Stomach (tissue), 9 donors: ENCODE data around the gene SPTAN1. TPM values are rescaled to one million over a fixed set of nuclear protein-coding genes. Genes with fewer than 3 reads are reported as not detected.

ENCODE experiments used
- DNase-seq, 2 donors: peaks; one replicate each; pipeline versions ENCODE4 v3.0.0 to v3.0.0-alpha.2; 2013 to 2019
- H3K27ac ChIP-seq, 5 donors: fragments of 200-600 bp in 4 of 5; sonication (generic) in 4 of 5; one replicate each; pipeline ENCODE4 v1.5.1; 2013 to 2019; ENCODE audit warnings: mild to moderate bottlenecking in 1 of 5, moderate library complexity in 1 of 5
- H3K27me3 ChIP-seq, 3 donors: fragments of 200-600 bp; sonication (generic); one replicate each; pipeline ENCODE4 v1.5.1; 2017 to 2019; ENCODE audit warnings: mixed run types in 1 of 3
- H3K36me3 ChIP-seq, 4 donors: fragments of 200-600 bp; sonication (generic); 1 replicate in 3 of 4; 2 replicates in 1 of 4; pipeline ENCODE4 v1.5.1; 2016 to 2019
- H3K4me1 ChIP-seq, 4 donors: fragments of 200-600 bp; sonication (generic); one replicate each; pipeline ENCODE4 v1.5.1; 2016 to 2019
- H3K4me3 ChIP-seq, 4 donors: fragments of 200-600 bp; sonication (generic) in 3 of 4; one replicate each; pipeline ENCODE4 v1.5.1; 2016 to 2019; ENCODE audit warnings: mild to moderate bottlenecking in 1 of 4
- H3K9me3 ChIP-seq, 4 donors: fragments of 200-600 bp; sonication (generic); one replicate each; pipeline ENCODE4 v1.5.1; 2016 to 2019
- CTCF ChIP-seq, 7 experiments: fragments of 450-650 bp in 4 of 7; fragments of 200-600 bp in 3 of 7; sonication (generic) in 3 of 7; IDR thresholded peaks; one replicate each; pipeline ENCODE4 v1.5.1; 2016 to 2019; ENCODE audit warnings: antibody characterized with exemption in 7 of 7, control low read depth in 2 of 7, mild to moderate bottlenecking in 1 of 7
- EP300 ChIP-seq: sonication (generic); formaldehyde crosslinking; IDR thresholded peaks from one replicate; pipeline ENCODE4 v1.6.1; 2017; ENCODE audit warnings: antibody characterized with exemption
- POLR2A ChIP-seq, 4 donors: fragments of 450-650 bp; IDR thresholded peaks; one replicate each; pipeline ENCODE4 v1.6.1; 2016; ENCODE audit warnings: antibody characterized with exemption in 4 of 4, control low read depth in 2 of 4, mild to moderate bottlenecking in 1 of 4, moderate library complexity in 1 of 4
- POLR2AphosphoS5 ChIP-seq, 3 donors: sonication (generic); formaldehyde crosslinking; IDR thresholded peaks; one replicate each; pipeline ENCODE4 v1.6.1; 2016; ENCODE audit warnings: antibody characterized with exemption in 3 of 3
- WGBS, 5 donors: extraction: QIAGEN DNeasy Blood & Tissue Kit in 3 of 5; methylation state at CpG; one replicate each; pipeline versions ENCODE4 v1.1.5 to v1.1.7; 2013 to 2018; 5-methylcytosine and 5-hydroxymethylcytosine counted together
- intact Hi-C: fragments of 100-400 bp; cut with DNase I; formaldehyde crosslinking; loops from one replicate; pipeline ENCODE4 v1.15.1; 2023; ENCODE audit warnings: low total_unique reads
- polyA plus RNA-seq, 3 donors: library from polyadenylated mRNA; stranded (reverse); fragments of 200-250 nt; gene quantifications; one replicate each; pipeline ENCODE4 v1.2.3, GENCODE V29; 2013
- total RNA-seq, 5 donors: library from RNA; depleted of rRNA; stranded (reverse); fragments of >200 nt; gene quantifications; one replicate each; pipeline versions ENCODE4 v1.1.0 to v1.2.3, GENCODE V29; 2014 to 2016
- donor health status: healthy with polysubstance abuse.
- donor health status: Bipolar disorder and iron deficiency.
- donor health status: healthy.

SPTAN1 gene
- total and polyA plus RNA-seq, 8 donors: 41.4 to 726 (median 305) TPM

GRCh38 chr9:128554155-128554862 is 1.9 kb downstream of the SPTAN1 start:
- TF ChIP-seq POLR2AphosphoS5 (IDR thresholded peaks at IDR 0.05) (peak in 2 of 3 donors; percentile 58 to 74), EP300 (no peak)
- Histone ChIP-seq H3K4me3 (peak overlapping the region; percentile 72 to 98 (median 94)), H3K4me1 (peaks cover 56 to 86% (median 77%) of the 10 kb centered on the region in 4 donors), H3K9me3 (no peaks in the 10 kb centered on the region), H3K36me3 (no peaks in the 10 kb centered on the region), H3K27me3 (no peaks in the 10 kb centered on the region), H3K27ac (peak overlapping the region; percentile 26 to 99 (median 96))
- DNase-seq: peak; percentile 37 to 79
- intact Hi-C loops: no loop called here
- WGBS, 5 donors: 24 to 35% (median 31%) methylated on average over 5 of the region's 5 CpGs

- no peaks in the 10 kb centered on the region for H3K9me3 ChIP-seq
- H3K27me3 ChIP-seq: no peaks in the 10 kb centered on the region
- H3K4me3 ChIP-seq: peak overlapping the region in 1 of 4 donors; percentile 98
- peak overlapping the region in 4 of 5 donors; percentile 95 to 99 (median 98) for H3K27ac ChIP-seq
- no peaks in the 10 kb centered on the region for H3K36me3 ChIP-seq
- H3K4me1 ChIP-seq: peaks cover 63 to 89% (median 78%) of the 10 kb centered on the region in 4 donors
- WGBS, 5 donors: 22 to 33% (median 28%) methylated on average over 9 of the region's 9 CpGs
- peak in 1 of 2 donors; percentile 80 for DNase-seq
- intact Hi-C loops: no loop called here
- TF ChIP-seq CTCF (IDR thresholded peaks at IDR 0.05) (no peak), POLR2AphosphoS5 (IDR thresholded peaks at IDR 0.05) (peak; percentile 14 to 49 (median 39))
Measured at GRCh38 chr9:128555180-128555721, 2.9 kb downstream of the SPTAN1 start.

- no peak for DNase-seq
- TF ChIP-seq POLR2AphosphoS5 (IDR thresholded peaks at IDR 0.05): no peak
- H3K27me3 ChIP-seq: no peaks in the 10 kb centered on the region
- no peak overlapping the region for H3K4me3 ChIP-seq
- H3K36me3 ChIP-seq: no peaks in the 10 kb centered on the region
- no peaks in the 10 kb centered on the region for H3K9me3 ChIP-seq
- H3K4me1 ChIP-seq: peaks cover 61 to 86% (median 73%) of the 10 kb centered on the region in 4 donors
- peak overlapping the region in 3 of 5 donors; percentile 83 to 99 (median 99) for H3K27ac ChIP-seq
- intact Hi-C loops: no loop called here
- 70 to 81% (median 78%) methylated on average over 2 of the region's 2 CpGs for WGBS, 5 donors
Measured at GRCh38 chr9:128556276-128556675, 3.9 kb downstream of the SPTAN1 start.

- Histone ChIP-seq H3K4me1 (peaks cover 54 to 79% (median 68%) of the 10 kb centered on the region in 4 donors), H3K9me3 (no peaks in the 10 kb centered on the region), H3K4me3 (no peak overlapping the region), H3K27ac (peak overlapping the region in 4 of 5 donors; percentile 23 to 83 (median 46)), H3K27me3 (no peaks in the 10 kb centered on the region), H3K36me3 (peaks cover 0 to 2% (median 1%) of the 10 kb centered on the region in 4 donors)
- no peak for DNase-seq
- no peak for TF ChIP-seq POLR2A (IDR thresholded peaks at IDR 0.05)
- no peak for TF ChIP-seq EP300
- no peak for TF ChIP-seq CTCF (IDR thresholded peaks at IDR 0.05)
- TF ChIP-seq POLR2AphosphoS5 (IDR thresholded peaks at IDR 0.05): no peak
- 60 to 69% (median 62%) methylated on average over 5 of the region's 5 CpGs for WGBS, 5 donors
- intact Hi-C loops: no loop called here
Measured at GRCh38 chr9:128556926-128557634, 4.7 kb downstream of the SPTAN1 start.
